GM12878 (cell line): ENCODE data around the gene NSMCE1. TPM values are rescaled to one million over a fixed set of nuclear protein-coding genes. Genes with fewer than 3 reads are reported as not detected.

ENCODE experiments used
- ATAC-seq: fragments of 200-7000 bp; cut with Tn5 transposase; 3 replicates; pipeline ENCODE4 v1.9.1; 2020; ENCODE audit warnings: mild to moderate bottlenecking, moderate library complexity
- BruUV-seq: library from RNA; stranded (reverse); fragments of 400-500 nt; replicated peaks from 2 replicates; lab custom pipeline; 2021; lab: Mats Ljungman, UMichigan
- CTCF ChIA-PET: fragments of 300-600 bp; sonication (Branson Sonifier 250); formaldehyde crosslinking; extraction: SDS; loops from one replicate; lab custom pipeline; 2021; ENCODE audit warnings: inconsistent platforms; lab: Yijun Ruan, JAX
- POLR2A ChIA-PET: fragments of 350-600 bp; formaldehyde crosslinking; extraction: SDS; loops from one replicate; lab custom pipeline; 2021; ENCODE audit warnings: inconsistent platforms; lab: Charles Lee
- RAD21 ChIA-PET: fragments of 300-600 bp; sonication (Branson Sonifier 250); formaldehyde crosslinking; loops from one replicate; lab custom pipeline; 2023; ENCODE audit warnings: antibody characterized with exemption; ENCODE audit not compliant: unreplicated experiment; lab: Charles Lee
- SMC1A ChIA-PET: fragments of 300-600 bp; sonication (Branson Sonifier 250); formaldehyde crosslinking; loops from one replicate; lab custom pipeline; 2023; ENCODE audit not compliant: unreplicated experiment, uncharacterized antibody; lab: Charles Lee
- DNase-seq: peaks from one replicate; pipeline ENCODE4 v3.0.0-alpha.2; 2011; ENCODE audit warnings: low read depth, low spot score
- FAIRE-seq: peaks from 3 replicates; lab custom pipeline; 2011; peaks lifted over from hg19 to GRCh38; lab: Jason Lieb, UNC
- H2AFZ ChIP-seq: 2 replicates; pipeline ENCODE4 v1.6.0; 2011; ENCODE audit warnings: low read depth, low read length, control low read depth; ENCODE audit not compliant: control insufficient read depth
- H3K27ac ChIP-seq: 2 replicates; pipeline ENCODE4 v1.5.1; 2011; ENCODE audit warnings: control low read depth; ENCODE audit not compliant: control insufficient read depth, insufficient read depth
- H3K27me3 ChIP-seq, 2 experiments: replicated peaks in 1 of 2; 2 replicates each; pipeline versions ENCODE4 v1.6.0 to v1.6.1; 2011; ENCODE audit warnings: low read length in 1 of 2; ENCODE audit not compliant: control insufficient read depth in 2 of 2, insufficient read depth in 2 of 2
- H3K36me3 ChIP-seq, 2 experiments: 2 replicates each; pipeline ENCODE4 v1.5.1; 2011; ENCODE audit warnings: low read length in 1 of 2; ENCODE audit not compliant: control insufficient read depth in 2 of 2, insufficient read depth in 2 of 2
- H3K4me1 ChIP-seq: 2 replicates; pipeline ENCODE4 v1.6.1; 2011; ENCODE audit warnings: mild to moderate bottlenecking, low read length, moderate library complexity, mixed read lengths; ENCODE audit not compliant: control insufficient read depth, insufficient read depth
- H3K4me2 ChIP-seq: 2 replicates; pipeline ENCODE4 v1.6.0; 2011; ENCODE audit warnings: control low read depth; ENCODE audit not compliant: control insufficient read depth, insufficient read depth
- H3K4me3 ChIP-seq: fragments of 200-600 bp; sonication (generic); 2 replicates; pipeline ENCODE4 v1.5.1; 2016
- H3K79me2 ChIP-seq: 2 replicates; pipeline ENCODE4 v1.6.0; 2011; ENCODE audit warnings: low read length; ENCODE audit not compliant: control insufficient read depth, insufficient read depth
- H3K9ac ChIP-seq: 2 replicates; pipeline ENCODE4 v1.8.0; 2011; ENCODE audit warnings: low read length, control low read depth, mixed read lengths; ENCODE audit not compliant: control insufficient read depth, insufficient read depth
- H3K9me3 ChIP-seq: replicated peaks from 3 replicates; pipeline ENCODE4 v1.5.1; 2011; ENCODE audit warnings: mild to moderate bottlenecking, low read length; ENCODE audit not compliant: control insufficient read depth, insufficient read depth
- H4K20me1 ChIP-seq: 2 replicates; pipeline ENCODE4 v1.6.0; 2011; ENCODE audit not compliant: control insufficient read depth, insufficient read depth
- BACH1 ChIP-seq: fragments of 450-650 bp; IDR thresholded peaks from 2 replicates; pipeline ENCODE4 v1.6.1; 2017; ENCODE audit warnings: mild to moderate bottlenecking, borderline replicate concordance
- BCLAF1 ChIP-seq: fragments of 450-650 bp; IDR thresholded peaks from 2 replicates; pipeline ENCODE4 v1.6.1; 2017; ENCODE audit warnings: antibody characterized with exemption, mild to moderate bottlenecking, moderate library complexity
- BRCA1 ChIP-seq: IDR thresholded peaks from 2 replicates; pipeline ENCODE4 v1.6.1; 2011; ENCODE audit warnings: low read depth, low read length, improper control_type of control experiment
- CBFB ChIP-seq: IDR thresholded peaks from 2 replicates; pipeline ENCODE4 v1.6.1; 2016; ENCODE audit warnings: antibody characterized with exemption, low read depth
- CREM ChIP-seq: IDR thresholded peaks from 2 replicates; pipeline ENCODE4 v1.6.1; 2014; ENCODE audit warnings: antibody characterized with exemption, low read depth
- FOS ChIP-seq: IDR thresholded peaks from 3 replicates; pipeline ENCODE4 v1.6.1; 2011; ENCODE audit warnings: borderline replicate concordance; ENCODE audit not compliant: insufficient read length; ENCODE audit errors: extremely low read depth
- FOXM1 ChIP-seq: IDR thresholded peaks from 2 replicates; pipeline ENCODE4 v1.6.1; 2012; ENCODE audit warnings: low read depth, mild to moderate bottlenecking, inconsistent platforms, low read length, moderate library complexity
- HCFC1 ChIP-seq: fragments of 150-350 bp; IDR thresholded peaks from 2 replicates; pipeline ENCODE4 v1.6.1; 2014; ENCODE audit warnings: low read length
- KLF5 ChIP-seq: fragments of 450-650 bp; IDR thresholded peaks from 2 replicates; pipeline ENCODE4 v1.6.1; 2014; ENCODE audit warnings: mild to moderate bottlenecking; ENCODE audit not compliant: partially characterized antibody
- MEF2A ChIP-seq: IDR thresholded peaks from 2 replicates; pipeline ENCODE4 v1.6.1; 2011; ENCODE audit warnings: low read depth, mild to moderate bottlenecking, low read length, moderate library complexity; ENCODE audit not compliant: insufficient read depth
- NR2C1 ChIP-seq: fragments of 450-650 bp; IDR thresholded peaks from 2 replicates; pipeline ENCODE4 v1.6.1; 2017; ENCODE audit warnings: antibody characterized with exemption, mild to moderate bottlenecking, moderate library complexity
- NRF1 ChIP-seq: conservative IDR thresholded peaks from 2 replicates; pipeline ENCODE4 v1.6.1; 2011; ENCODE audit warnings: mild to moderate bottlenecking, low read depth, low read length, improper control_type of control experiment
- RAD51 ChIP-seq: fragments of 450-650 bp; IDR thresholded peaks from 2 replicates; pipeline ENCODE4 v1.6.1; 2016; ENCODE audit warnings: moderate library complexity, mild to moderate bottlenecking, inconsistent platforms
- USF2 ChIP-seq: IDR thresholded peaks from 2 replicates; pipeline ENCODE4 v1.6.1; 2011; ENCODE audit warnings: low read depth, low read length, improper control_type of control experiment, borderline replicate concordance
- WGBS: methylation state at CpG from one replicate; pipeline ENCODE4 v1.1.6; 2016; ENCODE audit warnings: low lambda C conversion rate; ENCODE audit not compliant: insufficient replicate concordance, insufficient coverage; ENCODE audit errors: missing lambda C conversion rate; 5-methylcytosine and 5-hydroxymethylcytosine counted together
- in situ Hi-C: fragments of 300-500 bp; cut with MboI; formaldehyde crosslinking; loops from 9 replicates; pipeline ENCODE4 v1.14.3; 2018; ENCODE audit warnings: mixed read lengths
- intact Hi-C: fragments of 100-400 bp; cut with micrococcal nuclease; formaldehyde crosslinking; loops from one replicate; pipeline ENCODE4 v1.14.2; 2022; ENCODE audit not compliant: unreplicated experiment
- polyA plus RNA-seq, 11 experiments: library from polyadenylated mRNA; depleted of rRNA in 4 of 11; unstranded in 6 of 11; stranded (reverse) in 5 of 11; fragments of >200 nt; fragmentation: Nextera tagmentation in 4 of 11; fragmentation: Illumina TruSeq in 1 of 11; extraction: Ambion mirVana in 4 of 11; extraction: Trizol in 1 of 11; gene quantifications; 1 replicate in 1 of 11; 2 replicates in 10 of 11; pipeline versions ENCODE4 v1.2.1 to v1.2.3, GENCODE V29; 2011 to 2016; ENCODE audit warnings: inconsistent platforms in 2 of 11, missing spikeins in 2 of 11, low read depth in 1 of 11
- total RNA-seq, 4 experiments: library from RNA; depleted of rRNA in 3 of 4; stranded (reverse); fragments of >200 nt in 3 of 4; fragmentation: Illumina TruSeq in 1 of 4; extraction: Trizol in 1 of 4; gene quantifications; 2 replicates each; pipeline versions ENCODE4 v1.2.1 to v1.2.3, GENCODE V29; 2013 to 2021
- TF ChIP-seq, protein P1 (sequence below): IDR thresholded peaks from 2 replicates; pipeline ENCODE4 v1.6.1; 2012; ENCODE audit warnings: low read depth, low read length, improper control_type of control experiment

NSMCE1 gene
- total and polyA plus RNA-seq, 10 of the 15 experiments (the other 5 are each of a cell fraction or from before 2014, with no cell fraction given), result 54.0 to 214 (median 71.4) TPM

DNA sequence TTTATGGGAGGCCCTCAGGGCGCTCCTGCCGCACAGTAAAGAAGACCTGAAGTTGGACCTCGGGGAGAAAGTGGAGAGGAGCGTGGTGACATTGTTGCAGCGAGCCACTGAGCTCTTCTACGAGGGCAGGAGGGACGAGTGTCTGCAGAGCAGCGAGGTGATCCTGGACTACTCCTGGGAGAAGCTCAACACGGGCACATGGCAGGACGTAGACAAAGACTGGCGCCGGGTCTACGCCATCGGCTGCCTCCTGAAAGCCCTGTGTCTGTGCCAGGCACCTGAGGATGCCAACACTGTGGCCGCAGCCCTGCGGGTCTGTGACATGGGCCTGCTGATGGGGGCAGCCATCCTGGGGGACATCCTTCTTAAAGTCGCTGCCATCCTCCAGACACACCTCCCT lies 58.4 kb downstream of the NSMCE1 start:
- no peaks in the 10 kb centered on the region for H3K79me2 ChIP-seq
- no peak overlapping the region for H3K27ac ChIP-seq
- no peak overlapping the region for H3K4me2 ChIP-seq
- intact Hi-C loops (no loop called here), in situ Hi-C loops (no loop called here)
- H3K27me3 ChIP-seq, result no peaks in the 10 kb centered on the region
- no peak overlapping the region for H3K4me3 ChIP-seq
- DNase-seq (no peak), FAIRE-seq (no peak), ATAC-seq (no peak)
- CTCF ChIA-PET, result interaction anchor here (0.8 to 1.1 kb wide), 2 partner anchors 15 to 24 kb away, joined by 5 read pairs; no protein-coding TSS in a partner anchor
- TF ChIP-seq CREM (no peak), FOXM1 (no peak), HCFC1 (no peak), NR2C1 (no peak), NRF1 (no peak), MEF2A (no peak), BRCA1 (no peak), FOS (no peak), BACH1 (no peak), USF2 (no peak), CBFB (no peak), BCLAF1 (no peak), KLF5 (no peak), RAD51 (no peak)
- TF ChIP-seq, protein P1, sequence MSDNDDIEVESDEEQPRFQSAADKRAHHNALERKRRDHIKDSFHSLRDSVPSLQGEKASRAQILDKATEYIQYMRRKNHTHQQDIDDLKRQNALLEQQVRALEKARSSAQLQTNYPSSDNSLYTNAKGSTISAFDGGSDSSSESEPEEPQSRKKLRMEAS, result no peak
- H3K9me3 ChIP-seq, result no peaks in the 10 kb centered on the region
- POLR2A ChIA-PET, result no interaction called here
- no peak overlapping the region for H2AFZ ChIP-seq
- 89% methylated on average over 17 of the region's 17 CpGs for WGBS
- RAD21 ChIA-PET, result no interaction called here
- no peaks in the 10 kb centered on the region for H4K20me1 ChIP-seq
- BruUV-seq, result no TSS peak
- H3K36me3 ChIP-seq, result peaks cover 0 to 5% of the 10 kb centered on the region in 2 experiments; a peak in 3 of 4 replicates
- peaks cover 6% of the 10 kb centered on the region for H3K4me1 ChIP-seq
- H3K9ac ChIP-seq, result no peak overlapping the region
- SMC1A ChIA-PET, result interaction anchor here (1.5 to 2.5 kb wide), 2 partner anchors 10 to 30 kb away, joined by 4 to 9 read pairs; no protein-coding TSS in a partner anchor
